Neutrophil (primary cell): ENCODE data around the gene MEIS2.

ENCODE experiments used
- H3K27ac ChIP-seq: fragments of 200-600 bp; sonication (generic); 2 replicates; pipeline ENCODE4 v1.5.1; 2016; ENCODE audit warnings: mild to moderate bottlenecking, moderate library complexity
- H3K27me3 ChIP-seq: fragments of 200-600 bp; sonication (generic); 2 replicates; pipeline ENCODE4 v1.6.0; 2016; ENCODE audit warnings: mild to moderate bottlenecking
- H3K36me3 ChIP-seq: fragments of 200-600 bp; sonication (generic); 2 replicates; pipeline ENCODE4 v1.5.1; 2017
- H3K4me1 ChIP-seq, 2 experiments: fragments of 200-600 bp in 1 of 2; sonication (generic) in 1 of 2; 1 replicate in 1 of 2; 2 replicates in 1 of 2; pipeline versions ENCODE4 v1.5.1 to v1.6.1; 2013 to 2016; ENCODE audit warnings: low read depth in 1 of 2, low read length in 1 of 2, mild to moderate bottlenecking in 1 of 2, moderate library complexity in 1 of 2; ENCODE audit not compliant: control insufficient read depth in 1 of 2, insufficient read depth in 1 of 2
- H3K4me3 ChIP-seq, 2 experiments: fragments of 200-600 bp in 1 of 2; sonication (generic) in 1 of 2; 1 replicate in 1 of 2; 2 replicates in 1 of 2; pipeline ENCODE4 v1.5.1; 2013 to 2016; ENCODE audit warnings: low read depth in 1 of 2, low read length in 1 of 2, mild to moderate bottlenecking in 1 of 2, moderate library complexity in 1 of 2
- H3K9me3 ChIP-seq: fragments of 200-600 bp; sonication (generic); 2 replicates; pipeline ENCODE4 v1.5.1; 2016
- CTCF ChIP-seq: fragments of 200-600 bp; sonication (generic); IDR thresholded peaks from 2 replicates; pipeline ENCODE4 v1.5.1; 2016; ENCODE audit warnings: antibody characterized with exemption

The MEIS2 gene

GRCh38 chr15:37097144-37097919 lies 3.0 kb downstream of the MEIS2 start:
- peaks cover 28 to 33% of the 10 kb centered on the region in 2 experiments for H3K4me1 ChIP-seq
- H3K9me3 ChIP-seq = no peaks in the 10 kb centered on the region
- no peak for TF ChIP-seq CTCF
- no peak overlapping the region for H3K27ac ChIP-seq
- H3K27me3 ChIP-seq = peaks cover 100% of the 10 kb centered on the region
- H3K36me3 ChIP-seq = no peaks in the 10 kb centered on the region
- H3K4me3 ChIP-seq = no peak overlapping the region

GRCh38 chr15:37096558-37097143 lies 3.7 kb downstream of the MEIS2 start:
- no peak for TF ChIP-seq CTCF
- Histone ChIP-seq H3K9me3 (no peaks in the 10 kb centered on the region), H3K27me3 (peaks cover 100% of the 10 kb centered on the region), H3K4me3 (no peak overlapping the region), H3K4me1 (peaks cover 27% of the 10 kb centered on the region in 2 experiments), H3K27ac (no peak overlapping the region), H3K36me3 (no peaks in the 10 kb centered on the region)

- H3K4me1 ChIP-seq = peaks cover 20% of the 10 kb centered on the region in 2 experiments
- no peak overlapping the region for H3K27ac ChIP-seq
- H3K36me3 ChIP-seq = no peaks in the 10 kb centered on the region
- no peak overlapping the region for H3K4me3 ChIP-seq
- TF ChIP-seq CTCF = no peak
- peaks cover 100% of the 10 kb centered on the region for H3K27me3 ChIP-seq
- no peaks in the 10 kb centered on the region for H3K9me3 ChIP-seq
These were observed 4.4 kb downstream of the MEIS2 start for GRCh38 chr15:37095770-37096557.

GRCh38 chr15:37094915-37095711 lies 5.2 kb downstream of the MEIS2 start:
- Histone ChIP-seq H3K9me3 (no peaks in the 10 kb centered on the region), H3K27ac (no peak overlapping the region), H3K27me3 (peaks cover 98% of the 10 kb centered on the region), H3K4me1 (peaks cover 13 to 14% of the 10 kb centered on the region in 2 experiments), H3K4me3 (no peak overlapping the region), H3K36me3 (no peaks in the 10 kb centered on the region)
- TF ChIP-seq CTCF = no peak

- peaks cover 97% of the 10 kb centered on the region for H3K27me3 ChIP-seq
- no peaks in the 10 kb centered on the region for H3K36me3 ChIP-seq
- no peak overlapping the region for H3K27ac ChIP-seq
- no peak for TF ChIP-seq CTCF
- H3K4me1 ChIP-seq = peaks cover 7 to 8% of the 10 kb centered on the region in 2 experiments
- H3K4me3 ChIP-seq = no peak overlapping the region
- no peaks in the 10 kb centered on the region for H3K9me3 ChIP-seq
These were observed 5.9 kb downstream of the MEIS2 start for GRCh38 chr15:37094333-37094914.
